BJ (cell line): ENCODE results near the gene OVAAL. TPM values are rescaled to one million over a fixed set of nuclear protein-coding genes. Genes with fewer than 3 reads are reported as not detected.

Experiments used
- CTCF ChIA-PET: fragments of 350-600 bp; formaldehyde crosslinking; extraction: SDS; loops from one replicate; lab custom pipeline; 2021; ENCODE audit warnings: antibody characterized with exemption, inconsistent platforms; lab: Yijun Ruan, JAX
- POLR2A ChIA-PET: fragments of 300-600 bp; sonication (Branson Sonifier 250); formaldehyde crosslinking; extraction: SDS; loops from one replicate; lab custom pipeline; 2021; ENCODE audit warnings: antibody characterized with exemption; lab: Charles Lee
- DNase-seq: peaks from one replicate; pipeline ENCODE4 v3.0.0-alpha.2; 2011; ENCODE audit warnings: low read depth
- H3K27me3 ChIP-seq: 2 replicates; pipeline ENCODE4 v1.6.0; 2011; ENCODE audit warnings: low read length; ENCODE audit not compliant: control insufficient read depth, insufficient read depth
- H3K36me3 ChIP-seq: 2 replicates; pipeline ENCODE4 v1.5.1; 2011; ENCODE audit warnings: low read length; ENCODE audit not compliant: control insufficient read depth, insufficient read depth
- H3K4me3 ChIP-seq: 2 replicates; pipeline ENCODE4 v1.5.1; 2011; ENCODE audit warnings: low read depth, mild to moderate bottlenecking, control low read depth, low read length
- polyA plus RNA-seq: library from polyadenylated mRNA; depleted of rRNA; stranded (reverse); fragments of >200 nt; gene quantifications from 2 replicates; pipeline ENCODE4 v1.2.3, GENCODE V29; 2011
- TF ChIP-seq, protein P1 (sequence below): IDR thresholded peaks from 2 replicates; pipeline ENCODE4 v1.5.1; 2011; ENCODE audit warnings: low read depth, mild to moderate bottlenecking, control low read depth, inconsistent platforms, low read length, moderate library complexity; ENCODE audit not compliant: insufficient read depth

Gene OVAAL
- polyA plus RNA-seq, 1 experiment, result not detected

- H3K4me3 ChIP-seq, result no peak overlapping the region
- DNase-seq, result no peak
- CTCF ChIA-PET, result interaction anchor here (0.9 to 1.1 kb wide), 2 partner anchors 14 to 299 kb away, joined by 3 read pairs; no protein-coding TSS in a partner anchor
- no peaks in the 10 kb centered on the region for H3K36me3 ChIP-seq
- TF ChIP-seq, protein P1, sequence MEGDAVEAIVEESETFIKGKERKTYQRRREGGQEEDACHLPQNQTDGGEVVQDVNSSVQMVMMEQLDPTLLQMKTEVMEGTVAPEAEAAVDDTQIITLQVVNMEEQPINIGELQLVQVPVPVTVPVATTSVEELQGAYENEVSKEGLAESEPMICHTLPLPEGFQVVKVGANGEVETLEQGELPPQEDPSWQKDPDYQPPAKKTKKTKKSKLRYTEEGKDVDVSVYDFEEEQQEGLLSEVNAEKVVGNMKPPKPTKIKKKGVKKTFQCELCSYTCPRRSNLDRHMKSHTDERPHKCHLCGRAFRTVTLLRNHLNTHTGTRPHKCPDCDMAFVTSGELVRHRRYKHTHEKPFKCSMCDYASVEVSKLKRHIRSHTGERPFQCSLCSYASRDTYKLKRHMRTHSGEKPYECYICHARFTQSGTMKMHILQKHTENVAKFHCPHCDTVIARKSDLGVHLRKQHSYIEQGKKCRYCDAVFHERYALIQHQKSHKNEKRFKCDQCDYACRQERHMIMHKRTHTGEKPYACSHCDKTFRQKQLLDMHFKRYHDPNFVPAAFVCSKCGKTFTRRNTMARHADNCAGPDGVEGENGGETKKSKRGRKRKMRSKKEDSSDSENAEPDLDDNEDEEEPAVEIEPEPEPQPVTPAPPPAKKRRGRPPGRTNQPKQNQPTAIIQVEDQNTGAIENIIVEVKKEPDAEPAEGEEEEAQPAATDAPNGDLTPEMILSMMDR, result no peak
- H3K27me3 ChIP-seq, result no peaks in the 10 kb centered on the region
- POLR2A ChIA-PET, result interaction anchor here (0.6 kb wide), 2 partner anchors 27 to 41 kb away, joined by 5 to 17 read pairs; no protein-coding TSS in a partner anchor
Measured at GRCh38 chr1:180563026-180563827, 4.5 kb downstream of the OVAAL start.

DNA sequence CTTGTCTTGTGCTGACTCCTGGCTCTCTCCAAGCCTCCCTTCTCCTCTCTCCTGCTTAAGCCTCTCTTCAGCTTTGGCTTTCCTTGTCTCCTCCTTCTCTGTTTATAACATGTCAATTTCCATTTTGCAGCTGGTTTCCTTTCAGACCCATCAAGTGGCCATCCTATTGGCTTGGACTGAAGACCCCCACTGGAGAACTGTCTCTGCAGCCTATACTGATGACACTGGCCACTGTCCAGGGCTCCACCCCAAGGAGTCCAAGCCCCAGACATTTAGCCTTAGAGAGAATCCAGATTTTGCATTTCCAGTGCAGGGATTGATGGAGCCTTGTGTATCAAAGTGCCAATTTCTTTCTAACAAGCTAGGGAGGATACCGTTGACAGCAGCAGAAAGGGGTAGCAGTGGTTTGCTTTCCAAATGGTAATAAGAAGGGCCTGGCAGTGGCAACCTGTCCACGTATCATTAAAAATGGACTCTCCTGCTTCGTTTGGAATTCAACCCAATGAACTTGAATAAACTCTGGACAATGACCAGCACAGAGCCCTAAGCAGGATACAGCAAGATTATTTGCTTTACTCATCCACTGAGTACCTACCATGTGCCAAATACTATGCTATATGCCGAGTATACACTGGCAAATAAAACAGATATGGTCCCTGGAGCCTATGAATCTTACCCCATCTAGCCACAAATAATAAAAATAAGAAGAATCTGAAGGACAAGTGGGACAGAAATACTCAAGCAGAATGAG is 6.5 kb downstream of the OVAAL start:
- CTCF ChIA-PET, result interaction anchor here (0.7 to 1.1 kb wide), 2 partner anchors 9 to 20 kb away, joined by 3 read pairs; no protein-coding TSS in a partner anchor
- DNase-seq, result no peak
- Histone ChIP-seq H3K36me3 (no peaks in the 10 kb centered on the region), H3K27me3 (no peaks in the 10 kb centered on the region), H3K4me3 (no peak overlapping the region)
- TF ChIP-seq, protein P1, result no peak
- POLR2A ChIA-PET, result no interaction called here

- H3K4me3 ChIP-seq, result no peak overlapping the region
- CTCF ChIA-PET, result no interaction called here
- no peaks in the 10 kb centered on the region for H3K27me3 ChIP-seq
Measured at GRCh38 chr1:180566026-180566425, 7.3 kb downstream of the OVAAL start.

DNA sequence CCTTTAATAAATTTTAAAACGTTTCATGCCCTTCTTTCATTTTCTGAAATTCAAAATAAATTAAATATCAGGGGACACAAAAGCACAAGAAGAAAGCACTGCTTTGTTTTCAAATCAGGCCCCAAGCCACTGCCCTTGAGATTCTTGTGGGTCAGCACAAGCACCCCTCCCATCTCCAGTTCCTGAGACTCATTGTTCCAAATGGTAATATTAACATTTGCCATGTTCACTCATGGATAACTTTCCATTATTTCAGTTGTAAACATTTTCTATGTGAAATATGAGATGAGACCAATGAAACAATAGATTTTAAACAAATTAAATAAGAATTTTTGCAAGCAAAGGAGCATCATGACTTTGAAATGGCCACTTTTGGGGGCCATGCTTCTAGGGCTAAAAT is 7.7 kb downstream of the OVAAL start:
- Histone ChIP-seq H3K36me3 (no peaks in the 10 kb centered on the region), H3K4me3 (no peak overlapping the region), H3K27me3 (no peaks in the 10 kb centered on the region)
- DNase-seq, result no peak
- TF ChIP-seq, protein P1, result no peak
- POLR2A ChIA-PET, result no interaction called here
- CTCF ChIA-PET, result no interaction called here

More at GRCh38 chr1:180566026-180566425, 7.3 kb downstream of the OVAAL start:
- no peaks in the 10 kb centered on the region for H3K36me3 ChIP-seq
- POLR2A ChIA-PET, result no interaction called here
- DNase-seq, result no peak
- TF ChIP-seq, protein P1, result no peak

GRCh38 chr1:180567654-180568053 is 8.9 kb downstream of the OVAAL start:
- H3K27me3 ChIP-seq, result no peaks in the 10 kb centered on the region
- ChIA-PET CTCF (interaction anchor here (1.0 kb wide), 1 partner anchor 17 kb away, joined by 3 read pairs; no protein-coding TSS in a partner anchor), POLR2A (no interaction called here)
- TF ChIP-seq, protein P1, result no peak
- H3K4me3 ChIP-seq, result no peak overlapping the region
- no peak for DNase-seq
- H3K36me3 ChIP-seq, result no peaks in the 10 kb centered on the region
